Keratinocyte (primary cell): Measurements from ENCODE around the gene PRKAR1B. TPM values are rescaled to one million over a fixed set of nuclear protein-coding genes. Genes with fewer than 3 reads are reported as not detected.

Experiments used
- DNase-seq: peaks from one replicate; pipeline ENCODE4 v3.0.0-alpha.2; 2011; ENCODE audit warnings: low read depth, missing footprints, low spot score
- FAIRE-seq: peaks from 2 replicates; lab custom pipeline; 2011; peaks lifted over from hg19 to GRCh38; lab: Jason Lieb, UNC
- H2AFZ ChIP-seq: 2 replicates; pipeline ENCODE4 v1.6.0; 2012; ENCODE audit warnings: low read length, control low read depth, inconsistent platforms; ENCODE audit not compliant: control insufficient read depth
- H3K27ac ChIP-seq: 2 replicates; pipeline ENCODE4 v1.5.1; 2011; ENCODE audit warnings: low read length; ENCODE audit not compliant: control insufficient read depth, insufficient read depth
- H3K27me3 ChIP-seq: 3 replicates; pipeline ENCODE4 v1.6.0; 2011; ENCODE audit warnings: low read length; ENCODE audit not compliant: control insufficient read depth, insufficient read depth; ENCODE audit errors: extremely low read depth
- H3K36me3 ChIP-seq, 2 experiments: 2 replicates in 1 of 2; 3 replicates in 1 of 2; pipeline ENCODE4 v1.5.1; 2011; ENCODE audit warnings: low read length in 2 of 2, mild to moderate bottlenecking in 1 of 2; ENCODE audit not compliant: control insufficient read depth in 2 of 2, insufficient read depth in 2 of 2; ENCODE audit errors: extremely low read depth in 1 of 2
- H3K4me1 ChIP-seq: 3 replicates; pipeline ENCODE4 v1.5.1; 2011; ENCODE audit warnings: low read length; ENCODE audit not compliant: control insufficient read depth, insufficient read depth; ENCODE audit errors: extremely low read depth
- H3K4me2 ChIP-seq: 3 replicates; pipeline ENCODE4 v1.6.0; 2011; ENCODE audit warnings: low read depth, low read length; ENCODE audit not compliant: control insufficient read depth, insufficient read depth; ENCODE audit errors: extremely low read depth
- H3K4me3 ChIP-seq, 3 experiments: fragments of 200-600 bp in 1 of 3; sonication (generic) in 1 of 3; 2 replicates in 2 of 3; 3 replicates in 1 of 3; pipeline ENCODE4 v1.5.1; 2011 to 2016; ENCODE audit warnings: low read length in 3 of 3, mild to moderate bottlenecking in 3 of 3, control low read depth in 2 of 3, inconsistent platforms in 1 of 3, low read depth in 1 of 3, mixed read lengths in 1 of 3, mixed run types in 1 of 3, moderate library complexity in 1 of 3; ENCODE audit not compliant: control insufficient read depth in 2 of 3, insufficient read depth in 2 of 3; ENCODE audit errors: extremely low read depth in 1 of 3
- H3K79me2 ChIP-seq: 2 replicates; pipeline ENCODE4 v1.6.0; 2012; ENCODE audit warnings: low read length; ENCODE audit not compliant: control insufficient read depth, insufficient read depth
- H3K9ac ChIP-seq: 3 replicates; pipeline ENCODE4 v1.6.0; 2011; ENCODE audit warnings: low read length; ENCODE audit not compliant: control insufficient read depth, insufficient read depth; ENCODE audit errors: extremely low read depth
- H3K9me1 ChIP-seq: 3 replicates; pipeline ENCODE4 v1.6.0; 2011; ENCODE audit warnings: low read length; ENCODE audit not compliant: control insufficient read depth, insufficient read depth; ENCODE audit errors: extremely low read depth
- H3K9me3 ChIP-seq: 2 replicates; pipeline ENCODE4 v1.5.1; 2012; ENCODE audit warnings: low read depth, low read length; ENCODE audit not compliant: control insufficient read depth
- H4K20me1 ChIP-seq: 3 replicates; pipeline ENCODE4 v1.6.0; 2011; ENCODE audit warnings: low read length; ENCODE audit not compliant: control insufficient read depth, insufficient read depth; ENCODE audit errors: extremely low read depth
- EZH2 ChIP-seq: IDR thresholded peaks from one replicate; pipeline ENCODE4 v1.6.1; 2012; ENCODE audit warnings: inconsistent platforms, mild to moderate bottlenecking, low read length, moderate library complexity
- dilution Hi-C: fragments of 300-500 bp; cut with MboI; formaldehyde crosslinking; loops from one replicate; pipeline ENCODE4 v1.7.0; 2020; ENCODE audit warnings: low sequenced_read_pairs; ENCODE audit not compliant: extremely low pct_ligation_motif_present
- polyA plus RNA-seq, 5 experiments: library from polyadenylated mRNA; depleted of rRNA in 3 of 5; stranded (reverse) in 3 of 5; stranded (forward) in 1 of 5; unstranded in 1 of 5; fragments of >200 nt; gene quantifications; 1 replicate in 1 of 5; 2 replicates in 3 of 5; 3 replicates in 1 of 5; pipeline versions ENCODE4 v1.2.1 to v1.2.3, GENCODE V29; 2011 to 2012; ENCODE audit warnings: missing spikeins in 2 of 5, low read depth in 1 of 5, low replicate concordance in 1 of 5
- TF ChIP-seq, protein P1 (sequence below), 3 experiments: IDR thresholded peaks in 1 of 3; conservative IDR thresholded peaks in 1 of 3; optimal IDR thresholded peaks in 1 of 3; 2 replicates in 2 of 3; 3 replicates in 1 of 3; pipeline versions ENCODE3 to v1.5.1; 2011; ENCODE audit warnings: low read length in 3 of 3, mild to moderate bottlenecking in 3 of 3, moderate library complexity in 2 of 3, control low read depth in 1 of 3, inconsistent platforms in 1 of 3; ENCODE audit not compliant: insufficient read depth in 2 of 3; ENCODE audit errors: extremely low read depth in 1 of 3

PRKAR1B gene
- polyA plus RNA-seq, 1 donor (not counting 4 experiments of a cell fraction or from before 2014, with no cell fraction given), result 10.8 TPM

DNA sequence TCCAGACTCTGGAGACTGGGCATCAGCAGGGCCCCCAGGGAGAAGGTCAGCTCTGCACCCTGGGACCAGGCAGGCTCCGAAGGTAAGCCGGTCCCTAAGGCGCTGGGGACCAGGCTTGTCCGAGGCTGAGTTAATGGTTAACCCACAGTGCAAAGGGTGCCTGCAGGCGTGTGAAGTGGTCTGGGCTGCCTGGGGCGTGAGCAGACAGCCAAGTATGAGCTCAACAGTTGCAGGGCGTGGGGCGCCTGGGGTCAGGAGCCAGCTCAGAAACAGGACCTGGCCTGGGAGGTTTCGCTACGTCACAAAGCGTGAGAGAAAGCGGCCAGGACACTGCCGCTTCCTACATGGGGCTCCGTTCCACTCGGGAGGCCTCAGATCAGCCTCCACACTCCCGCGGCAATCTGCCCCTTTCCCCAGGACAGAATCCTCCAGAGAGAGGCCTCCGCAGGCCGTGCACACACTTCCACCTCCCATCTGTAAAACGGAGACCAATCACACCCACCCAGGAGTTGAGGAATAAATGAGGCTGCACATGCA is 223.4 kb downstream of the PRKAR1B start:
- Histone ChIP-seq H3K4me2 (no peak overlapping the region), H2AFZ (no peak overlapping the region), H3K4me1 (no peaks in the 10 kb centered on the region), H3K4me3 (no peak overlapping the region), H3K9ac (no peak overlapping the region), H3K9me1 (no peaks in the 10 kb centered on the region), H4K20me1 (no peaks in the 10 kb centered on the region), H3K9me3 (no peaks in the 10 kb centered on the region), H3K79me2 (peaks cover 36% of the 10 kb centered on the region), H3K36me3 (peaks cover 44 to 60% of the 10 kb centered on the region in 2 experiments), H3K27ac (no peak overlapping the region), H3K27me3 (no peaks in the 10 kb centered on the region)
- no peak for TF ChIP-seq EZH2
- TF ChIP-seq, protein P1, sequence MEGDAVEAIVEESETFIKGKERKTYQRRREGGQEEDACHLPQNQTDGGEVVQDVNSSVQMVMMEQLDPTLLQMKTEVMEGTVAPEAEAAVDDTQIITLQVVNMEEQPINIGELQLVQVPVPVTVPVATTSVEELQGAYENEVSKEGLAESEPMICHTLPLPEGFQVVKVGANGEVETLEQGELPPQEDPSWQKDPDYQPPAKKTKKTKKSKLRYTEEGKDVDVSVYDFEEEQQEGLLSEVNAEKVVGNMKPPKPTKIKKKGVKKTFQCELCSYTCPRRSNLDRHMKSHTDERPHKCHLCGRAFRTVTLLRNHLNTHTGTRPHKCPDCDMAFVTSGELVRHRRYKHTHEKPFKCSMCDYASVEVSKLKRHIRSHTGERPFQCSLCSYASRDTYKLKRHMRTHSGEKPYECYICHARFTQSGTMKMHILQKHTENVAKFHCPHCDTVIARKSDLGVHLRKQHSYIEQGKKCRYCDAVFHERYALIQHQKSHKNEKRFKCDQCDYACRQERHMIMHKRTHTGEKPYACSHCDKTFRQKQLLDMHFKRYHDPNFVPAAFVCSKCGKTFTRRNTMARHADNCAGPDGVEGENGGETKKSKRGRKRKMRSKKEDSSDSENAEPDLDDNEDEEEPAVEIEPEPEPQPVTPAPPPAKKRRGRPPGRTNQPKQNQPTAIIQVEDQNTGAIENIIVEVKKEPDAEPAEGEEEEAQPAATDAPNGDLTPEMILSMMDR (optimal IDR thresholded peaks at IDR 0.05 in 1 of 3, IDR thresholded peaks at IDR 0.05 in 1 of 3, conservative IDR thresholded peaks at IDR 0.05 in 1 of 3; ENCODE audit: extremely low read depth in 1 of 3, insufficient read depth in 2 of 3, low read length in 3 of 3), result no peak
- FAIRE-seq, result no peak
- dilution Hi-C loops, result no loop called here
- no peak for DNase-seq

DNA sequence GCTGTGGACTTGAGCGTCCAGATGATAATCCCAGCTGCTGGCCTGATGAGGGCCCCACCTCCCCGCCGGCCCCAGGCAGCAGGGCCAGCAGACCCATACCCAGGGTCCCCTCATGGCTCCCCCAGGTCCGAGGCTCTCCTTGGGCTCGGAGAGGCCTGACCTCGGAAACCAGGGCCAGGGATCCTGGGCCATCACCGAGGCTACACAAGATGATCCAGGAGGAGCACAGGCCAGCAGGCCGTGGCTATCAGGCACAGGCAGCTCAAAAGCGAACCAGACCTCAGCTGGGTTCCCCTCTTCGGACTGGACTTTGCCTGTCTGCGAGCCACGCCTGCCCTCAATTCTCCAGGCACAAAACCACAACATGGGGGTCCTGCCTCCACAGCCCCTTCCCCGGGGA is 224.8 kb downstream of the PRKAR1B start:
- DNase-seq (no peak), FAIRE-seq (no peak)
- Histone ChIP-seq H3K79me2 (peaks cover 32% of the 10 kb centered on the region), H3K27me3 (no peaks in the 10 kb centered on the region), H2AFZ (no peak overlapping the region), H3K9ac (no peak overlapping the region), H3K9me3 (no peaks in the 10 kb centered on the region), H3K4me2 (no peak overlapping the region), H3K4me3 (no peak overlapping the region), H3K9me1 (no peaks in the 10 kb centered on the region), H4K20me1 (no peaks in the 10 kb centered on the region), H3K36me3 (peaks cover 48 to 64% of the 10 kb centered on the region in 2 experiments), H3K27ac (no peak overlapping the region), H3K4me1 (peaks cover 3% of the 10 kb centered on the region)
- no peak for TF ChIP-seq EZH2
- TF ChIP-seq, protein P1 (optimal IDR thresholded peaks at IDR 0.05 in 1 of 3, IDR thresholded peaks at IDR 0.05 in 1 of 3, conservative IDR thresholded peaks at IDR 0.05 in 1 of 3; ENCODE audit: extremely low read depth in 1 of 3, insufficient read depth in 2 of 3, low read length in 3 of 3), result no peak
- dilution Hi-C loops, result no loop called here
